Activated CD4-positive, alpha-beta T cell treated with anti-CD3 and anti-CD28 coated beads, Interleukin-2, amount 10 ng/mL, durations not matched to agents 24 days and 14 days (primary cell): ENCODE data around the gene LDB3. TPM values are rescaled to one million over a fixed set of nuclear protein-coding genes. Genes with fewer than 3 reads are reported as not detected.

ENCODE experiments used
- DNase-seq: peaks from one replicate; pipeline ENCODE4 v3.0.0; 2022
- H3K27ac Mint-ChIP-seq: one replicate; pipeline ENCODE4 v1.8.0; 2022; ENCODE audit warnings: mild to moderate bottlenecking, mixed read lengths
- H3K27me3 Mint-ChIP-seq: one replicate; pipeline ENCODE4 v1.8.0; 2022; ENCODE audit warnings: mixed read lengths
- H3K36me3 Mint-ChIP-seq: one replicate; pipeline ENCODE4 v1.8.0; 2022; ENCODE audit warnings: low read depth, mild to moderate bottlenecking, mixed read lengths
- H3K4me1 Mint-ChIP-seq: one replicate; pipeline ENCODE4 v1.8.0; 2021; ENCODE audit warnings: mixed read lengths
- H3K4me3 Mint-ChIP-seq: one replicate; pipeline ENCODE4 v1.8.0; 2022; ENCODE audit warnings: mild to moderate bottlenecking, moderate library complexity, mixed read lengths
- H3K9me3 Mint-ChIP-seq: one replicate; pipeline ENCODE4 v1.8.0; 2021; ENCODE audit warnings: mixed read lengths
- intact Hi-C: fragments of 100-400 bp; cut with micrococcal nuclease; formaldehyde crosslinking; loops from one replicate; pipeline ENCODE4 v1.15.1; 2023
- total RNA-seq: library from RNA; stranded (reverse); gene quantifications from 2 replicates; pipeline ENCODE4 v1.2.3, GENCODE V29; 2022

LDB3 gene
- total RNA-seq, 1 donor from 2014 or later: not detected

- Mint-ChIP-seq H3K9me3 (no peaks in the 10 kb centered on the region), H3K27ac (no peak overlapping the region)
- DNase-seq: no peak
Measured at GRCh38 chr10:86655173-86655540, 13.2 kb upstream of the LDB3 start.

GRCh38 chr10:86655596-86655995, 12.7 kb upstream of the LDB3 start:
- H3K9me3 Mint-ChIP-seq: no peaks in the 10 kb centered on the region
- H3K4me3 Mint-ChIP-seq: no peak overlapping the region
- no peak for DNase-seq
- H3K27ac Mint-ChIP-seq: no peak overlapping the region
- intact Hi-C loops: no loop called here
- H3K36me3 Mint-ChIP-seq: no peaks in the 10 kb centered on the region
- H3K4me1 Mint-ChIP-seq: no peaks in the 10 kb centered on the region
- H3K27me3 Mint-ChIP-seq: no peaks in the 10 kb centered on the region

More at GRCh38 chr10:86655173-86655540, 13.2 kb upstream of the LDB3 start:
- intact Hi-C loops: no loop called here
- Mint-ChIP-seq H3K4me1 (no peaks in the 10 kb centered on the region), H3K27me3 (no peaks in the 10 kb centered on the region), H3K36me3 (no peaks in the 10 kb centered on the region), H3K4me3 (no peak overlapping the region)

GRCh38 chr10:86657011-86657395, 11.3 kb upstream of the LDB3 start:
- no peaks in the 10 kb centered on the region for H3K27me3 Mint-ChIP-seq
- H3K9me3 Mint-ChIP-seq: no peaks in the 10 kb centered on the region
- no peak overlapping the region for H3K27ac Mint-ChIP-seq
- no peaks in the 10 kb centered on the region for H3K4me1 Mint-ChIP-seq
- H3K4me3 Mint-ChIP-seq: no peak overlapping the region
- intact Hi-C loops: no loop called here
- H3K36me3 Mint-ChIP-seq: no peaks in the 10 kb centered on the region
- DNase-seq: no peak

- DNase-seq: no peak
- no peaks in the 10 kb centered on the region for H3K9me3 Mint-ChIP-seq
- no peak overlapping the region for H3K4me3 Mint-ChIP-seq
- no peaks in the 10 kb centered on the region for H3K27me3 Mint-ChIP-seq
- no peaks in the 10 kb centered on the region for H3K4me1 Mint-ChIP-seq
- H3K27ac Mint-ChIP-seq: no peak overlapping the region
- H3K36me3 Mint-ChIP-seq: no peaks in the 10 kb centered on the region
- intact Hi-C loops: no loop called here
Measured at GRCh38 chr10:86657396-86658011, 10.8 kb upstream of the LDB3 start.

- intact Hi-C loops: no loop called here
- no peaks in the 10 kb centered on the region for H3K27me3 Mint-ChIP-seq
- no peaks in the 10 kb centered on the region for H3K4me1 Mint-ChIP-seq
- H3K27ac Mint-ChIP-seq: no peak overlapping the region
- H3K4me3 Mint-ChIP-seq: no peak overlapping the region
- DNase-seq: no peak
- H3K9me3 Mint-ChIP-seq: no peaks in the 10 kb centered on the region
- H3K36me3 Mint-ChIP-seq: no peaks in the 10 kb centered on the region
Measured at GRCh38 chr10:86658261-86658741, 10.0 kb upstream of the LDB3 start.

- H3K4me3 Mint-ChIP-seq: no peak overlapping the region
- no peak overlapping the region for H3K27ac Mint-ChIP-seq
- no peaks in the 10 kb centered on the region for H3K27me3 Mint-ChIP-seq
- H3K9me3 Mint-ChIP-seq: no peaks in the 10 kb centered on the region
- intact Hi-C loops: no loop called here
- H3K4me1 Mint-ChIP-seq: no peaks in the 10 kb centered on the region
- H3K36me3 Mint-ChIP-seq: no peaks in the 10 kb centered on the region
- DNase-seq: no peak
Measured at GRCh38 chr10:86658751-86659150, 9.6 kb upstream of the LDB3 start.

- H3K9me3 Mint-ChIP-seq: no peaks in the 10 kb centered on the region
- no peaks in the 10 kb centered on the region for H3K36me3 Mint-ChIP-seq
- H3K4me3 Mint-ChIP-seq: no peak overlapping the region
- DNase-seq: no peak
- no peaks in the 10 kb centered on the region for H3K4me1 Mint-ChIP-seq
- intact Hi-C loops: no loop called here
- no peaks in the 10 kb centered on the region for H3K27me3 Mint-ChIP-seq
- no peak overlapping the region for H3K27ac Mint-ChIP-seq
Measured at GRCh38 chr10:86659161-86659691, 9.1 kb upstream of the LDB3 start.

GRCh38 chr10:86659721-86660453, 8.4 kb upstream of the LDB3 start:
- no peaks in the 10 kb centered on the region for H3K36me3 Mint-ChIP-seq
- no peaks in the 10 kb centered on the region for H3K9me3 Mint-ChIP-seq
- no peaks in the 10 kb centered on the region for H3K4me1 Mint-ChIP-seq
- no peak overlapping the region for H3K27ac Mint-ChIP-seq
- no peak overlapping the region for H3K4me3 Mint-ChIP-seq
- no peaks in the 10 kb centered on the region for H3K27me3 Mint-ChIP-seq
- intact Hi-C loops: no loop called here
- DNase-seq: no peak

GRCh38 chr10:86661161-86662025, 6.9 kb upstream of the LDB3 start:
- Mint-ChIP-seq H3K36me3 (no peaks in the 10 kb centered on the region), H3K4me1 (no peaks in the 10 kb centered on the region), H3K4me3 (no peak overlapping the region), H3K27ac (no peak overlapping the region), H3K9me3 (no peaks in the 10 kb centered on the region), H3K27me3 (no peaks in the 10 kb centered on the region)
- intact Hi-C loops: no loop called here
- DNase-seq: no peak

- intact Hi-C loops: no loop called here
- no peak overlapping the region for H3K27ac Mint-ChIP-seq
- no peaks in the 10 kb centered on the region for H3K36me3 Mint-ChIP-seq
- no peak for DNase-seq
- H3K27me3 Mint-ChIP-seq: no peaks in the 10 kb centered on the region
- H3K4me1 Mint-ChIP-seq: no peaks in the 10 kb centered on the region
- H3K4me3 Mint-ChIP-seq: no peak overlapping the region
- H3K9me3 Mint-ChIP-seq: no peaks in the 10 kb centered on the region
Measured at GRCh38 chr10:86662186-86663045, 5.9 kb upstream of the LDB3 start.

- H3K9me3 Mint-ChIP-seq: no peaks in the 10 kb centered on the region
- H3K4me1 Mint-ChIP-seq: no peaks in the 10 kb centered on the region
- H3K4me3 Mint-ChIP-seq: no peak overlapping the region
- no peak overlapping the region for H3K27ac Mint-ChIP-seq
- no peaks in the 10 kb centered on the region for H3K27me3 Mint-ChIP-seq
- no peak for DNase-seq
- intact Hi-C loops: no loop called here
- no peaks in the 10 kb centered on the region for H3K36me3 Mint-ChIP-seq
Measured at GRCh38 chr10:86663046-86663345, 5.3 kb upstream of the LDB3 start.

GRCh38 chr10:86663576-86664339, 4.6 kb upstream of the LDB3 start:
- no peak overlapping the region for H3K27ac Mint-ChIP-seq
- intact Hi-C loops: no loop called here
- H3K27me3 Mint-ChIP-seq: no peaks in the 10 kb centered on the region
- DNase-seq: no peak
- no peak overlapping the region for H3K4me3 Mint-ChIP-seq
- H3K36me3 Mint-ChIP-seq: no peaks in the 10 kb centered on the region
- no peaks in the 10 kb centered on the region for H3K9me3 Mint-ChIP-seq
- H3K4me1 Mint-ChIP-seq: no peaks in the 10 kb centered on the region
